SK-N-SH treated with all-trans-retinoic acid at 6 μM for 48 hours (cell line): Measurements from ENCODE around the gene FAM20C.
"Not testable (repeated sequence)": the region's sequence is repeated elsewhere in the genome, so short reads cannot be mapped to it uniquely, and the experiment has no call there.

ENCODE experiments used
- ARNTL ChIP-seq: fragments of 450-650 bp; formaldehyde crosslinking; IDR thresholded peaks from 2 replicates; pipeline ENCODE4 v1.5.0; 2020; ENCODE audit warnings: low read depth, mild to moderate bottlenecking, moderate library complexity, borderline replicate concordance
- CREB5 ChIP-seq: fragments of 250-450 bp; sonication (Bioruptor Pico); IDR thresholded peaks from 2 replicates; pipeline ENCODE4 v1.5.1; 2020; ENCODE audit warnings: low read depth, mild to moderate bottlenecking, moderate library complexity
- CSDC2 ChIP-seq: fragments of 250-450 bp; sonication (Bioruptor Pico); IDR thresholded peaks from 2 replicates; pipeline ENCODE4 v1.5.0; 2020; ENCODE audit warnings: mild to moderate bottlenecking, moderate library complexity
- CSRNP3 ChIP-seq: fragments of 250-450 bp; sonication (Bioruptor Pico); IDR thresholded peaks from 2 replicates; pipeline ENCODE4 v1.5.1; 2021; ENCODE audit warnings: mild to moderate bottlenecking, moderate library complexity
- OSR1 ChIP-seq: fragments of 250-450 bp; sonication (Bioruptor Pico); IDR thresholded peaks from 2 replicates; pipeline ENCODE4 v1.8.0; 2022; ENCODE audit warnings: moderate library complexity, mild to moderate bottlenecking, inconsistent platforms
- PATZ1 ChIP-seq: fragments of 250-450 bp; sonication (Bioruptor Pico); IDR thresholded peaks from 2 replicates; pipeline ENCODE4 v1.8.0; 2020; ENCODE audit warnings: mild to moderate bottlenecking, moderate library complexity, borderline replicate concordance
- RARB ChIP-seq: fragments of 250-450 bp; sonication (Bioruptor Pico); IDR thresholded peaks from 2 replicates; pipeline ENCODE4 v1.8.0; 2021; ENCODE audit warnings: mild to moderate bottlenecking, moderate library complexity
- SNAI2 ChIP-seq: fragments of 250-450 bp; sonication (Bioruptor Pico); IDR thresholded peaks from 2 replicates; pipeline ENCODE4 v1.5.0; 2020; ENCODE audit warnings: mild to moderate bottlenecking, moderate library complexity
- TSHZ2 ChIP-seq: fragments of 250-450 bp; sonication (Bioruptor Pico); IDR thresholded peaks from 2 replicates; pipeline ENCODE4 v1.5.0; 2020; ENCODE audit warnings: mild to moderate bottlenecking, moderate library complexity
- ZFP3 ChIP-seq: fragments of 250-450 bp; sonication (Bioruptor Pico); IDR thresholded peaks from 2 replicates; pipeline ENCODE4 v1.5.0; 2020; ENCODE audit warnings: mild to moderate bottlenecking, moderate library complexity

GRCh38 chr7:297141-297540 lies 104.8 kb downstream of the FAM20C start:
- not testable (repeated sequence) for TF ChIP-seq ZFP3 (CRISPR knock-in tag); CSRNP3 (CRISPR knock-in tag); TSHZ2; CSDC2 (CRISPR knock-in tag); RARB (CRISPR knock-in tag); PATZ1 (CRISPR knock-in tag); OSR1 (CRISPR knock-in tag); ARNTL; SNAI2 (CRISPR knock-in tag); CREB5 (CRISPR knock-in tag)
